Measurements from ENCODE around the gene TNFAIP3.

The TNFAIP3 gene

GRCh38 chr6:137846274-137846673 lies 20.8 kb upstream of the TNFAIP3 start:
- DNase-seq (ENCODE audit: low spot score) = no peak
- TF ChIP-seq CTCF (IDR thresholded peaks at IDR 0.05; ENCODE audit: extremely low read depth, missing control alignments) = no peak

- no peak for TF ChIP-seq CTCF (IDR thresholded peaks at IDR 0.05; ENCODE audit: extremely low read depth, missing control alignments)
- DNase-seq (ENCODE audit: low spot score) = no peak
Measured at GRCh38 chr6:137846772-137847313, 20.2 kb upstream of the TNFAIP3 start.

- TF ChIP-seq CTCF (IDR thresholded peaks at IDR 0.05; ENCODE audit: extremely low read depth, missing control alignments) = no peak
- DNase-seq (ENCODE audit: low spot score) = no peak
Measured at GRCh38 chr6:137847748-137848147, 19.3 kb upstream of the TNFAIP3 start.

GRCh38 chr6:137848672-137849071 lies 18.4 kb upstream of the TNFAIP3 start:
- TF ChIP-seq CTCF (IDR thresholded peaks at IDR 0.05; ENCODE audit: extremely low read depth, missing control alignments) = no peak
- DNase-seq (ENCODE audit: low spot score) = no peak

- no peak for TF ChIP-seq CTCF (IDR thresholded peaks at IDR 0.05; ENCODE audit: extremely low read depth, missing control alignments)
- DNase-seq (ENCODE audit: low spot score) = no peak
Measured at GRCh38 chr6:137849181-137849980, 17.7 kb upstream of the TNFAIP3 start.

- no peak for TF ChIP-seq CTCF (IDR thresholded peaks at IDR 0.05; ENCODE audit: extremely low read depth, missing control alignments)
- no peak for DNase-seq (ENCODE audit: low spot score)
Measured at GRCh38 chr6:137849981-137850714, 16.9 kb upstream of the TNFAIP3 start.

Data from GM20000 (cell line).